ENCODE data around the gene FADS2. TPM values are rescaled to one million over a fixed set of nuclear protein-coding genes. Genes with fewer than 3 reads are reported as not detected.

The FADS2 gene
- total RNA-seq, 1 experiment from 2014 or later: 514 TPM

DNA sequence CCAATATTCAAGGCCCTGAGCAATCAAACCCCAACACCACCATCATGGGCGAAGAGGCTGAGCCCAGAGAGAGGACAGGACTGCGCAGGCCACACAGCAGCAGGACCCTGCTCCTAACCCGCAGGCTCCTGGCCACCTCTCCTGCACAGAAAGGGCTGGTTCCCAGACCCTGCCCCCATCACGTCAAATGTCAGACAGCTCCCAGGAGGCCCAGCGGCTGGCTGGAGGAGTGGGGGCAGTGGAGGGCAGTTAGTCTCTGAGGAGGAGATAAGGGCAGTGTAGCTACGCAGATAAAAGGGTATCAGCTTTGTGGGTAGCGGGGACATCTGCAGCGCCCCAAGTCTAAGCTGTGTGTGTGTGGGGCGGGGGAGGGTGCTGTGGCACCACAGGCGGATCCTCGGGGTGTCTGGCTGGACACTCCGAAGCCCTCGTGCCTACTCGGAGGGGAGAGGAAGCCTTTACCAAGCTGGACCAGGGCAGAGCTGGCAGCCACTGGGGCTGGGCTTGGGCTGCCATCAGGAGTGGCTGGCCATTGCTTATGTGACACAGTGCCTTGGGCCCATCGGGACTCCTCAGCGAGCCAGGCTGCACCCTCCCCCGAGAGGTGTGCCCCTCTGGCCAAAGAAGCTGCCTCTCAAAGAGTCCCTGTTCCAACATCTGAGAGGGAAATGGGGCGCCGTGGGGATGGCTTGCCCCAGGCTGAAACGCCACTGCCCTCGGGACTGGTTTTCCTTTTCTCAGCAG, 41.8 kb downstream of the FADS2 start:
- TSS peak; percentile 2 for BruUV-seq (replicated peaks)
- no peaks in the 10 kb centered on the region for H4K20me1 ChIP-seq (ENCODE audit: insufficient read depth)
- H3K27me3 ChIP-seq (ENCODE audit: insufficient read depth, low read depth): no peaks in the 10 kb centered on the region
- TF ChIP-seq, protein P1, sequence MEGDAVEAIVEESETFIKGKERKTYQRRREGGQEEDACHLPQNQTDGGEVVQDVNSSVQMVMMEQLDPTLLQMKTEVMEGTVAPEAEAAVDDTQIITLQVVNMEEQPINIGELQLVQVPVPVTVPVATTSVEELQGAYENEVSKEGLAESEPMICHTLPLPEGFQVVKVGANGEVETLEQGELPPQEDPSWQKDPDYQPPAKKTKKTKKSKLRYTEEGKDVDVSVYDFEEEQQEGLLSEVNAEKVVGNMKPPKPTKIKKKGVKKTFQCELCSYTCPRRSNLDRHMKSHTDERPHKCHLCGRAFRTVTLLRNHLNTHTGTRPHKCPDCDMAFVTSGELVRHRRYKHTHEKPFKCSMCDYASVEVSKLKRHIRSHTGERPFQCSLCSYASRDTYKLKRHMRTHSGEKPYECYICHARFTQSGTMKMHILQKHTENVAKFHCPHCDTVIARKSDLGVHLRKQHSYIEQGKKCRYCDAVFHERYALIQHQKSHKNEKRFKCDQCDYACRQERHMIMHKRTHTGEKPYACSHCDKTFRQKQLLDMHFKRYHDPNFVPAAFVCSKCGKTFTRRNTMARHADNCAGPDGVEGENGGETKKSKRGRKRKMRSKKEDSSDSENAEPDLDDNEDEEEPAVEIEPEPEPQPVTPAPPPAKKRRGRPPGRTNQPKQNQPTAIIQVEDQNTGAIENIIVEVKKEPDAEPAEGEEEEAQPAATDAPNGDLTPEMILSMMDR (conservative IDR thresholded peaks at IDR 0.05): no peak
- no peak for TF ChIP-seq EZH2 (IDR thresholded peaks at IDR 0.05; ENCODE audit: low read depth)
- H3K36me3 ChIP-seq (ENCODE audit: low read depth): no peaks in the 10 kb centered on the region
- intact Hi-C loops (cut with micrococcal nuclease; ENCODE audit: unreplicated experiment): loop anchor here (2.0 to 10.0 kb wide), 4 partner anchors 19 to 945 kb away; partner anchors contain the start of gene TMEM132A
- H3K4me1 ChIP-seq (replicated peaks; ENCODE audit: insufficient read depth): 0 out of 2 replicates have a peak, but pooled peaks cover 3% of the 10 kb centered on the region
- no peaks in the 10 kb centered on the region for H3K79me2 ChIP-seq (ENCODE audit: low read depth)
- H3K9me2 ChIP-seq (ENCODE audit: insufficient read depth): no peaks in the 10 kb centered on the region
- ChIA-PET CTCF (interaction anchor here (0.6 to 2.4 kb wide), 9 partner anchors 28 to 238 kb away, joined by 3 to 22 read pairs (median 4); no protein-coding TSS in a partner anchor), POLR2A (ENCODE audit: unreplicated experiment) (interaction anchor here (0.6 kb wide), 1 partner anchor 20 kb away, joined by 3 read pairs; no protein-coding TSS in a partner anchor)
- no peaks in the 10 kb centered on the region for H3F3A ChIP-seq (ENCODE audit: insufficient read depth, low read depth)
- no peak overlapping the region for H3K4me2 ChIP-seq
- no peak overlapping the region for H3K4me3 ChIP-seq
- H3K9me3 ChIP-seq (ENCODE audit: insufficient read depth, low read depth): no peaks in the 10 kb centered on the region
- no peak for DNase-seq
- H2AFZ ChIP-seq: no peak overlapping the region
- no peak overlapping the region for H3K27ac ChIP-seq

DNA sequence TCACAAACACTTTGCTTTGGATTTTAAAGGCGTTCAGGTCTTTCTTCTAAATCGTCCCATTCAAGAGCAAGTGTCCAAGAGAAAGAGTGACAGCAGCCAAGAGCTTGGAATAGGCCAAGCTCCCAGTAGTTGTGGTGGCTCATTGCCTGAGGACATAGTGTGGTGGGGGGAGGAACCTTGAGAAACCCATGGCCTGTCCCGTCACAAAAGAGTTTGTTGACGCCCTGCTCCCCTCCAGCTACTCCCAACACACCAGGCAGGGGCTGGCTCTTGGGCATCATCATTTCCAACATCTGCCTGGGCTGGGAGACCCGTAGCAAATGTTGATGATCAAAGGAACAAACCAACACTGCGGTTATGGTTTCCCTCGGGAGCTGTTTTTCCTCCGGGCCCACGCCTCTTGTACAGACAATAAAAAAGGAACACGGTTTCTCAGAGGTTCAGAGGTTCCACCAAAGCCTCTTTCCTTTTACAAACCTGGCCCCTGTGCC, 42.5 kb downstream of the FADS2 start:
- CTCF ChIA-PET: interaction anchor here (0.6 to 2.4 kb wide), 9 partner anchors 28 to 238 kb away, joined by 3 to 22 read pairs (median 5); no protein-coding TSS in a partner anchor
- Histone ChIP-seq H3K9me2 (ENCODE audit: insufficient read depth) (no peaks in the 10 kb centered on the region), H3K79me2 (ENCODE audit: low read depth) (no peaks in the 10 kb centered on the region), H2AFZ (no peak overlapping the region; the same call in 1 of the 2 replicates), H3K9me3 (ENCODE audit: insufficient read depth, low read depth) (no peaks in the 10 kb centered on the region), H3K4me3 (no peak overlapping the region), H3F3A (ENCODE audit: insufficient read depth, low read depth) (no peaks in the 10 kb centered on the region), H3K4me2 (peak overlapping the region; percentile 62; the same call in 1 of the 2 replicates), H4K20me1 (ENCODE audit: insufficient read depth) (no peaks in the 10 kb centered on the region), H3K4me1 (replicated peaks; ENCODE audit: insufficient read depth) (0 out of 2 replicates have a peak, but pooled peaks cover 3% of the 10 kb centered on the region), H3K27me3 (ENCODE audit: insufficient read depth, low read depth) (no peaks in the 10 kb centered on the region), H3K36me3 (ENCODE audit: low read depth) (no peaks in the 10 kb centered on the region), H3K27ac (no peak overlapping the region)
- intact Hi-C loops (cut with micrococcal nuclease; ENCODE audit: unreplicated experiment): loop anchor here (1.0 to 5.0 kb wide), 8 partner anchors 18 to 507 kb away; no protein-coding TSS in a partner anchor
- TF ChIP-seq, protein P1 (conservative IDR thresholded peaks at IDR 0.05): no peak
- no peak for TF ChIP-seq EZH2 (IDR thresholded peaks at IDR 0.05; ENCODE audit: low read depth)
- BruUV-seq (replicated peaks): no TSS peak
- POLR2A ChIA-PET (ENCODE audit: unreplicated experiment): interaction anchor here (0.6 to 0.7 kb wide), 3 partner anchors 14 to 98 kb away, joined by 3 to 4 read pairs (median 3); no protein-coding TSS in a partner anchor
- DNase-seq: no peak

DNA sequence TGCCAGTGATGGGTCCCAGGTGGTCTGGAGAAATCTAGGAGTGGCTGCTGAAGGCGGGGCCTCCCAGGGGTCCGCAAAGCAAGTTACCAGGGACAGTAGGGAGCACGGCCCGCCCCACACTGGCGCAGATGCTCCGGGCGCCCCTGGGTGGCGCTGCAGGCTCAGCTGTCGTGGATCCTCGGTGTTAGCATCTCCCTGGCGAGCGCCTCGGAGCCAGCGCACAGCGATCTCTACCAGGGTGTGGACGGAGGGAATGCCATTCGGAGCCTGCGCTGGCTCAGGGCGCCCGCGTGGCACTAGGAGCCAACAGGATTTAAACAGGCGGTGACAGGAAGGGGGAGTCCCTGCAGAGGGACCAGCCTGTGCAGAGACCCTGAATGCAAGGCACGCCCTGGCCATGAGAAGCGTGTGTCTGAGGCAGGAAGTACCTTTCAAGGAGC, 43.1 kb downstream of the FADS2 start:
- no peaks in the 10 kb centered on the region for H3F3A ChIP-seq (ENCODE audit: insufficient read depth, low read depth)
- H4K20me1 ChIP-seq (ENCODE audit: insufficient read depth): no peaks in the 10 kb centered on the region
- BruUV-seq (replicated peaks): no TSS peak
- H3K4me2 ChIP-seq: peak overlapping the region; percentile 62
- no peak overlapping the region for H3K27ac ChIP-seq
- H3K79me2 ChIP-seq (ENCODE audit: low read depth): no peaks in the 10 kb centered on the region
- no peaks in the 10 kb centered on the region for H3K9me3 ChIP-seq (ENCODE audit: insufficient read depth, low read depth)
- intact Hi-C loops (cut with micrococcal nuclease; ENCODE audit: unreplicated experiment): loop anchor here (1.0 to 5.0 kb wide), 8 partner anchors 18 to 506 kb away; no protein-coding TSS in a partner anchor
- 0 out of 2 replicates have a peak, but pooled peaks cover 3% of the 10 kb centered on the region for H3K4me1 ChIP-seq (replicated peaks; ENCODE audit: insufficient read depth)
- ChIA-PET POLR2A (ENCODE audit: unreplicated experiment) (interaction anchor here (0.6 to 0.7 kb wide), 4 partner anchors 13 to 174 kb away, joined by 3 to 4 read pairs (median 4); no protein-coding TSS in a partner anchor), CTCF (interaction anchor here (1.1 to 2.4 kb wide), 6 partner anchors 27 to 237 kb away, joined by 4 to 22 read pairs (median 6); no protein-coding TSS in a partner anchor)
- H3K27me3 ChIP-seq (ENCODE audit: insufficient read depth, low read depth): no peaks in the 10 kb centered on the region
- DNase-seq: peak; percentile 65 to 89
- no peak for TF ChIP-seq EZH2 (IDR thresholded peaks at IDR 0.05; ENCODE audit: low read depth)
- TF ChIP-seq, protein P1 (conservative IDR thresholded peaks at IDR 0.05): peak; percentile 97
- H3K9me2 ChIP-seq (ENCODE audit: insufficient read depth): no peaks in the 10 kb centered on the region
- no peaks in the 10 kb centered on the region for H3K36me3 ChIP-seq (ENCODE audit: low read depth)
- no peak overlapping the region for H3K4me3 ChIP-seq
- H2AFZ ChIP-seq: no peak overlapping the region; the same call in 1 of the 2 replicates
